Measurements from ENCODE around the gene BTBD19. TPM values are rescaled to one million over a fixed set of nuclear protein-coding genes. Genes with fewer than 3 reads are reported as not detected.

The BTBD19 gene
- total and polyA plus RNA-seq, 2 donors (not counting 1 experiment from before 2014, with no cell fraction given), result 0.75 to 2.3 TPM

GRCh38 chr1:44799770-44800584, 8.3 kb upstream of the BTBD19 start, which contains the start of gene PLK3:
Gene PLK3 (plus strand): TSS chr1:44800377. CDS start chr1:44800464, 87 bp downstream.
- Histone ChIP-seq H2AFZ (ENCODE audit: insufficient read depth, low read depth, low read length, poor library complexity, severe bottlenecking) (peak within 1 kb of the TSS; percentile 80), H3K9me3 (ENCODE audit: control extremely low read depth in 1 of 3, control insufficient read depth in 2 of 3, insufficient read depth in 1 of 3, low read length in 2 of 3) (no peaks in the 10 kb centered on the region), H3K79me2 (ENCODE audit: control insufficient read depth, insufficient read depth, low read length) (peaks cover 5% of the 10 kb centered on the region), H3K36me3 (replicated peaks in 1 of 2; ENCODE audit: control extremely low read depth in 1 of 2, control insufficient read depth in 1 of 2, extremely low read depth in 1 of 2, insufficient read depth in 2 of 2, low read length in 1 of 2) (peaks cover 0 to 13% of the 10 kb centered on the region in 2 experiments), H3K4me2 (replicated peaks; ENCODE audit: low read depth, low read length, poor library complexity, severe bottlenecking) (peak within 1 kb of the TSS; percentile 100), H3K4me1 (ENCODE audit: control insufficient read depth in 2 of 2, insufficient read depth in 2 of 2, low read length in 2 of 2) (peaks cover 16 to 38% of the 10 kb centered on the region in 2 donors), H3K4me3 (ENCODE audit: control extremely low read depth in 1 of 5, extremely low read depth in 1 of 5, insufficient read depth in 1 of 5, low read depth in 2 of 5, low read length in 4 of 5) (peak within 1 kb of the TSS; percentile 61 to 88 (median 85)), H3K9ac (ENCODE audit: low read length) (peak within 1 kb of the TSS; percentile 69), H3K27me3 (replicated peaks in 1 of 4; ENCODE audit: control extremely low read depth in 1 of 4, control insufficient read depth in 3 of 4, insufficient read depth in 4 of 4, low read length in 3 of 4) (no peaks in the 10 kb centered on the region), H4K20me1 (ENCODE audit: control insufficient read depth, insufficient read depth, low read length, poor library complexity, severe bottlenecking) (no peaks in the 10 kb centered on the region), H3K27ac (ENCODE audit: low read length in 2 of 2) (peak within 1 kb of the TSS; percentile 84 to 93)
- intact Hi-C loops (cut with micrococcal nuclease), result loop anchor here (2.0 kb wide), 8 partner anchors 13 to 691 kb away; partner anchors contain the start of genes KIF2C, RNU5D-1, RPS8 and TESK2
- ChIA-PET CTCF (interaction anchor here (0.6 to 4.2 kb wide), 25 partner anchors 9 to 692 kb away, joined by 3 to 70 read pairs (median 5); partner anchors contain the start of genes BEST4, BTBD19, HECTD3 and RNU5D-1), POLR2A (interaction anchor here (0.7 to 2.6 kb wide), 18 partner anchors 9 to 782 kb away, joined by 3 to 61 read pairs (median 6); partner anchors contain the start of genes BTBD19, EIF2B3, HECTD3 and MUTYH)
- DNase-seq (peak; percentile 99), ATAC-seq (ENCODE audit: low read depth) (peak; percentile 89)
- no peaks in the 10 kb centered on the region for H3K27me3 Mint-ChIP-seq
- TF ChIP-seq EZH2 (IDR thresholded peaks at IDR 0.05; ENCODE audit: borderline replicate concordance, insufficient read depth, low read depth, low read length, poor library complexity, severe bottlenecking) (no peak), CTCF (IDR thresholded peaks at IDR 0.05) (peak; percentile 85)
- peaks cover 33% of the 10 kb centered on the region for H3K4me1 Mint-ChIP-seq
- H3K4me3 Mint-ChIP-seq, result peak within 1 kb of the TSS; percentile 99
- under 1% methylated on average over 79 of the region's 79 CpGs for WGBS (ENCODE audit: insufficient coverage)
- peak within 1 kb of the TSS; percentile 100 for H3K27ac Mint-ChIP-seq
- H3K9me3 Mint-ChIP-seq (ENCODE audit: insufficient read depth), result no peaks in the 10 kb centered on the region
